Fibroblast of peridontal ligament (primary cell): ENCODE results near the gene GAPT.
"Not testable (repeated sequence)": the region's sequence is repeated elsewhere in the genome, so short reads cannot be mapped to it uniquely, and the experiment has no call there.

Experiments used
- DNase-seq: peaks from one replicate; pipeline ENCODE4 v3.0.0-alpha.2; 2010; ENCODE audit errors: extremely low read depth

GAPT gene

GRCh38 chr5:58503390-58504046, 12.3 kb downstream of the GAPT start:
- no peak for DNase-seq

- no peak for DNase-seq
Observed at GRCh38 chr5:58504766-58505165, 13.5 kb downstream of the GAPT start.

- DNase-seq: no peak
Observed at GRCh38 chr5:58505502-58505901, 14.3 kb downstream of the GAPT start.

GRCh38 chr5:58505971-58506640, 14.9 kb downstream of the GAPT start:
- no peak for DNase-seq

GRCh38 chr5:58507715-58508114, 16.5 kb downstream of the GAPT start:
- DNase-seq: no peak

GRCh38 chr5:58517198-58517597, 26.0 kb downstream of the GAPT start:
- DNase-seq: no peak

- no peak for DNase-seq
Observed at GRCh38 chr5:58523956-58524355, 32.7 kb downstream of the GAPT start.

- no peak for DNase-seq
Observed at GRCh38 chr5:58524571-58524970, 33.3 kb downstream of the GAPT start.

GRCh38 chr5:58530942-58531490, 39.8 kb downstream of the GAPT start:
- no peak for DNase-seq

GRCh38 chr5:58541935-58542334, 50.7 kb downstream of the GAPT start:
- not testable (repeated sequence) for DNase-seq

- no peak for DNase-seq
Observed at GRCh38 chr5:58542709-58543108, 51.5 kb downstream of the GAPT start.

GRCh38 chr5:58543723-58544122, 52.5 kb downstream of the GAPT start:
- no peak for DNase-seq

- no peak for DNase-seq
Observed at GRCh38 chr5:58544195-58544594, 53.0 kb downstream of the GAPT start.

GRCh38 chr5:58544926-58545325, 53.7 kb downstream of the GAPT start:
- no peak for DNase-seq

GRCh38 chr5:58545912-58546311, 54.7 kb downstream of the GAPT start:
- no peak for DNase-seq
